ENCODE measurements around the gene RALGAPA2.

DNA sequence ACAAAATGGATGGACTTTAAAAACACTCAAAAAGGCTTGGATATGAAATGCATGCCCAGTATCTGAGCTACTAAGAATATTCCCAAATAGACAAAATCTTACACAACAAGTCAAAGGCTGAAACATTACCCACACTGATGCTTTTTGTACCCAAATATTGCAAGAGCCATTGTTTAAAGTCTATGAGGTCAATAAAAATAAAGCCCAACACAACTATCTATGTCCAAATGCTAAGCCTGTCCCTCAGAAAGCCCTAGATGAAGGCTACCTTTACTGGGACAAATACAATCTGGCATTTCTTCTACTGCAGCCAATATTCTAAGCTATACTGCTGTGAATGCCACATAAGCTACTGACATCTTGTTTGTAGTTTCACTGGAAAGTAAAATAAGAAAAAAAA lies 54.3 kb downstream of the RALGAPA2 start:
- TF ChIP-seq CTCF (IDR thresholded peaks at IDR 0.05; ENCODE audit: insufficient read depth, low read length, poor library complexity, severe bottlenecking) (no peak), EZH2phosphoT487 (conservative IDR thresholded peaks at IDR 0.05; ENCODE audit: low read length) (no peak)
